Fibroblast of pulmonary artery (primary cell): ENCODE results near the gene RAB3B.

Experiments
- DNase-seq: peaks from one replicate; pipeline ENCODE4 v3.0.0-alpha.2; 2010; ENCODE audit warnings: low read depth
- H3K4me3 ChIP-seq: replicated peaks from 2 replicates; pipeline ENCODE4 v1.5.1; 2011; ENCODE audit warnings: low read depth, mild to moderate bottlenecking, control low read depth, low read length, moderate library complexity
- CTCF ChIP-seq: IDR thresholded peaks from 2 replicates; pipeline ENCODE4 v1.5.1; 2011; ENCODE audit warnings: mild to moderate bottlenecking, control low read depth, low read length, inconsistent platforms; ENCODE audit errors: missing control alignments

The RAB3B gene

GRCh38 chr1:51871351-51871975, 119.0 kb downstream of the RAB3B start:
- no peak overlapping the region for H3K4me3 ChIP-seq
- TF ChIP-seq CTCF: no peak
- DNase-seq: no peak

- no peak for TF ChIP-seq CTCF
- no peak for DNase-seq
- no peak overlapping the region for H3K4me3 ChIP-seq
Observed at GRCh38 chr1:51870603-51871350, 119.7 kb downstream of the RAB3B start.

- no peak for TF ChIP-seq CTCF
- H3K4me3 ChIP-seq: no peak overlapping the region
- DNase-seq: no peak
Observed at GRCh38 chr1:51867479-51868232, 122.8 kb downstream of the RAB3B start.

GRCh38 chr1:51863384-51863783, 127.1 kb downstream of the RAB3B start:
- no peak for DNase-seq
- TF ChIP-seq CTCF: no peak
- no peak overlapping the region for H3K4me3 ChIP-seq

- no peak overlapping the region for H3K4me3 ChIP-seq
- DNase-seq: no peak
- no peak for TF ChIP-seq CTCF
Observed at GRCh38 chr1:51861669-51862068, 128.8 kb downstream of the RAB3B start.

- H3K4me3 ChIP-seq: no peak overlapping the region
- TF ChIP-seq CTCF: no peak
- no peak for DNase-seq
Observed at GRCh38 chr1:51859735-51860134, 130.8 kb downstream of the RAB3B start.
